Stimulated activated CD4-positive, alpha-beta T cell treated with anti-CD3 and anti-CD28 coated beads, TNF-alpha, amount 100 ng/mL, for 1 hour (primary cell): ENCODE measurements around the gene GDPD2.
"Not testable (repeated sequence)": the region's sequence is repeated elsewhere in the genome, so short reads cannot be mapped to it uniquely, and the experiment has no call there.

Experiments
- DNase-seq, 3 donors: peaks; one replicate each; pipeline ENCODE4 v3.0.0-alpha.2; 2020; ENCODE audit warnings: low read depth in 3 of 3, low spot score in 1 of 3

Gene GDPD2

GRCh38 chrX:70422851-70423341 is at the start of gene GDPD2:
GDPD2 (plus strand) TSS chrX:70423314; CDS start chrX:70424985, 1,671 bp downstream.
- DNase-seq: no peak

GRCh38 chrX:70386235-70386634 is 36.9 kb upstream of the GDPD2 start:
- no peak for DNase-seq

- no peak for DNase-seq
These were observed 24.2 kb upstream of the GDPD2 start for GRCh38 chrX:70398899-70399298.

- not testable (repeated sequence) for DNase-seq
These were observed 22.9 kb upstream of the GDPD2 start for GRCh38 chrX:70400181-70400580.

- no peak for DNase-seq
These were observed 20.4 kb upstream of the GDPD2 start for GRCh38 chrX:70402721-70403120.

GRCh38 chrX:70405003-70405402 is 18.1 kb upstream of the GDPD2 start:
- no peak for DNase-seq

- DNase-seq: no peak
These were observed 12.2 kb upstream of the GDPD2 start for GRCh38 chrX:70410921-70411320.

- DNase-seq: no peak
These were observed 11.6 kb upstream of the GDPD2 start for GRCh38 chrX:70411475-70411874.

- DNase-seq: no peak
These were observed 1.5 kb upstream of the GDPD2 start for GRCh38 chrX:70421618-70422017.

GRCh38 chrX:70423936-70424675 is 992 bp downstream of the GDPD2 start:
- DNase-seq: no peak

GRCh38 chrX:70424801-70425200 is 1.7 kb downstream of the GDPD2 start:
- no peak for DNase-seq

GRCh38 chrX:70426286-70427278 is 3.5 kb downstream of the GDPD2 start:
- no peak for DNase-seq

GRCh38 chrX:70427365-70427764 is 4.3 kb downstream of the GDPD2 start:
- DNase-seq: no peak

GRCh38 chrX:70429759-70430158 is 6.6 kb downstream of the GDPD2 start:
- no peak for DNase-seq

GRCh38 chrX:70432936-70433847 is 10.1 kb downstream of the GDPD2 start:
- DNase-seq: no peak

GRCh38 chrX:70433848-70434351 is 10.8 kb downstream of the GDPD2 start:
- DNase-seq: peak in 2 of 3 donors; percentile 53 to 54

- peak in 1 of 3 donors; percentile 33 for DNase-seq
These were observed 11.3 kb downstream of the GDPD2 start for GRCh38 chrX:70434352-70434866.

GRCh38 chrX:70434914-70435586 is 11.9 kb downstream of the GDPD2 start:
- DNase-seq: no peak

GRCh38 chrX:70436343-70436742 is 13.2 kb downstream of the GDPD2 start:
- no peak for DNase-seq

- DNase-seq: no peak
These were observed 13.9 kb downstream of the GDPD2 start for GRCh38 chrX:70437011-70437410.
